CD4-positive, alpha-beta T cell treated with Interferon gamma for 1 hour (primary cell): ENCODE data around the gene ADARB1.

Source experiments
- DNase-seq: peaks from one replicate; pipeline ENCODE4 v3.0.0-alpha.2; 2020

ADARB1 gene

DNA sequence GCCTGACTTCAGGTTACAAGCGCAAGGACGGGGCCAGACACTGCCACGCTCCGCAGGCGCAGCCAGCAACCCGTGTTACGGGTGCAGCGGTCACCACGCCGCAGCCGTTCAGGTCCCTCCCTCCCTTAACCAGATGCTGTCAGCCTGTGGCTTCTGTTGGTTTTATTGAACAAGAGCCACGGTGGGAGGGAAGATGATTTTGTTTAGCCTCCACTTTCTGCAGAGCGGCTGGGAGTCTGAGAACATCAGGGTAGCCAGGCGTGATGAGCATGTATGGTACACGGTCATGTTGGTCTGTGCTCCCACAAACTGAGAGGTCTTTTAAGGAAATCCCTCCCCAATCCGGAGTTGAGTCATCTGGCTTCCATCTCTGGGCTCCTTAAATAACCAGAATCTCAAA, 18.5 kb upstream of the ADARB1 start:
- no peak for DNase-seq

GRCh38 chr21:45056296-45056904, 18.0 kb upstream of the ADARB1 start:
- no peak for DNase-seq

DNA sequence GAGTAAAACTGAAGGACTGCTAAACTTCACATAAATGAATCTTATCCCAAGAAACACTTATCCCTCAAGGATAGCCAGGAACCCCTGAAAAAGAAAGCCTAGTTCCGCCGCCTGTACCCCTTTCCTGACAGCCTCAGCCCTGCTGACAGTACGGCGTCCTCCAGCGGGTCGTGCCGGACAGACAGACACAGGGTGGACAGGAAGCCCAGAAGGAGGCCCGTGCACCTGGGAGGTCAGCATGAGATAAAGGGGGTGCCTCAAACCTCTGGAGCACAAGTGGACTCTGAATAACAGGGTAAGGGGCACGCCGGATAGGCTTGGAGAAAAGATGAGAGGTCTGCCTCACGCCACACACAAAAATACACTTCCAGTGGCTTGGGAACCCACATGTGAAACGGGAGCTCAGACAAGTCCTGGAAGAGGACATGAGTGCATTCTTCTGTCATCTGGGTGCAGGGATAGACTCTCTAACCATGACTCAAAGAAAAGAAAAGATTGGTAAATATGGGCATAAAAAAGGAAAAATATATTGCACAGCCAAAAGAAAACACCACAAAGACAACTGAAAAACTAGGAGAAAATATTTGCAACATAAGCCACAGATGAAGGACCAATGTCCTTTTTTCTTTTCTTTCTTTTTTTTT, 17.3 kb upstream of the ADARB1 start:
- DNase-seq, result no peak

DNA sequence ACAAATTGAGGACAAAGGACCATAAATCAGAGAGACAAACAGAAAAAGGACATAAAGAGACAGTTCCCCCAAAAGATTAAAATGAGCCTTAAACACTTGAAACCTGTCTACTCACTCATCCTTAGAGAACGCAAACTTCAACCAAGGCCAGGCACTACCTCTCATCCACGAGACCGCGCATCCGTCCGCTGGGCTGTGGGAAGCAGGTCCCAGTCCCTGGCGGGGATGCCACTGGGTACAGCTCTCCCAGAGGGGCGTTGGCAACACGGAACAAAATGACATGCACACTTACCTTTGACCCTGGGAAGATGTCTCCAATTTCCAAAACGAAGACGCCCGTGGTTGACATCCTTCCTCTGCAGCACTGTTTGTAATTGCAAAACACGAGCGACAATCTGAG, 16.5 kb upstream of the ADARB1 start:
- DNase-seq, result no peak

- DNase-seq, result no peak
These were observed 15.3 kb upstream of the ADARB1 start for GRCh38 chr21:45059121-45059520.

- DNase-seq, result no peak
These were observed 14.3 kb upstream of the ADARB1 start for GRCh38 chr21:45060089-45060488.

GRCh38 chr21:45060675-45061311, 13.6 kb upstream of the ADARB1 start:
- DNase-seq, result no peak

DNA sequence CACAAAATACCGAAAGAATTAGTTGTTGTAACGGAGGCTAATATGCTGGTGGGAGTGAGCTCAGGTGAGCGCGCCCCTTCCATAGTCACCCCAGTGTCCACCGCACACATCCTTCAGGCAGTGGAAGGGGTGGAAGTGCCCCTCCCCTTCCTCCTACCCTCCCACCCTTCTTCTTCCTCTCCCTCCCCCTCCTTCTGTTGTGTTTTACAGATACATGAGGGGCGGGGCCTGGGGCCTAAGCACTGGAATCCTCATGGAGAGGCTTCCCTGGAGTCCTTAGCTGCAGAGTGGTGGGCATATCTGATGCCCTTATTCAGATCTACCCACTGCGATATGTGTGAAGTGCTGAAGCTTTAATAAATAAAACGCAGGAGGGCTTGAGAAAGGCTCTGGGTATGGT, 10.3 kb upstream of the ADARB1 start:
- DNase-seq, result no peak

- DNase-seq, result no peak
These were observed 9.6 kb upstream of the ADARB1 start for GRCh38 chr21:45064618-45065399.

- no peak for DNase-seq
These were observed 6.7 kb upstream of the ADARB1 start for GRCh38 chr21:45067462-45068285.

GRCh38 chr21:45069085-45069484, 5.3 kb upstream of the ADARB1 start:
- DNase-seq, result no peak

GRCh38 chr21:45069711-45070110, 4.7 kb upstream of the ADARB1 start:
- DNase-seq, result no peak

- DNase-seq, result no peak
These were observed 3.1 kb upstream of the ADARB1 start for GRCh38 chr21:45071078-45071873.

- no peak for DNase-seq
These were observed 2.3 kb upstream of the ADARB1 start for GRCh38 chr21:45071874-45072737.

GRCh38 chr21:45072738-45073300, 1.6 kb upstream of the ADARB1 start:
- DNase-seq, result no peak

DNA sequence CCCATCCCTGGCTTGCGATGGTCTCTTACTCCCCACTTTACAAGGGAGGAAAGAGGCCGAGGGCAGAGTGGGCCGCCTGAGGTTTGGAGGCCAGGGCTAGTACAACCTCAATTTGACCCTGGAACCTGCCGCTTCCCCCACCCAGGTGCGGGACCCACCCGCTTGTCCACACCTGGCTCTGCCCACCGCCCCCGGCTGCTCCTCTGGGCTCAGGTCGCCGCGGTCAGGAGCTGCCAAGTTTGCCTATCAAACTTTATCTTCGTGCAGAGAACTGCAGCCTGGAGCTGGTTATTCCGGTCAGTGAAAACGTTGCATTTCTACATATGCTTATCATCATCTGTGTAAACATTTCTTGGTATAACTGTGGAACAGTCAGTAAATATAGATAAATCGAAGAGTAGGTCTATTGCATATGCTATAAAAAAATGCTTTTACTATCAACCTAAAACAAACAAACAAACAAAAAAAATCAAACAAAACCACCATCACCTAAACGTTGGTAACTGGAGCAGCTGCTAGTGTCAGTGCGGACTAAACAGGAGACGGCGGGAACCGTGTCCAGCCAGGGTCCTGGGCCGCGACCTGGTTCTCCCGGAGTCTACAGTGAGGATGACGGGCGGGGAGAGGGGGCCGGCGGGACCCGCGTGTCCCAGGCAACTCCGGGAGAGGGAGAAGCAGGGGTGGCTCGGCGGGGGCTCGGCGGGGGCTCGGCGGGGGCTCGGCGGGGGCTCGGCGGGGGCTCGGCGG, 906 bp upstream of the ADARB1 start:
- DNase-seq, result no peak

- no peak for DNase-seq
These were observed 627 bp downstream of the ADARB1 start for GRCh38 chr21:45074818-45075595.

DNA sequence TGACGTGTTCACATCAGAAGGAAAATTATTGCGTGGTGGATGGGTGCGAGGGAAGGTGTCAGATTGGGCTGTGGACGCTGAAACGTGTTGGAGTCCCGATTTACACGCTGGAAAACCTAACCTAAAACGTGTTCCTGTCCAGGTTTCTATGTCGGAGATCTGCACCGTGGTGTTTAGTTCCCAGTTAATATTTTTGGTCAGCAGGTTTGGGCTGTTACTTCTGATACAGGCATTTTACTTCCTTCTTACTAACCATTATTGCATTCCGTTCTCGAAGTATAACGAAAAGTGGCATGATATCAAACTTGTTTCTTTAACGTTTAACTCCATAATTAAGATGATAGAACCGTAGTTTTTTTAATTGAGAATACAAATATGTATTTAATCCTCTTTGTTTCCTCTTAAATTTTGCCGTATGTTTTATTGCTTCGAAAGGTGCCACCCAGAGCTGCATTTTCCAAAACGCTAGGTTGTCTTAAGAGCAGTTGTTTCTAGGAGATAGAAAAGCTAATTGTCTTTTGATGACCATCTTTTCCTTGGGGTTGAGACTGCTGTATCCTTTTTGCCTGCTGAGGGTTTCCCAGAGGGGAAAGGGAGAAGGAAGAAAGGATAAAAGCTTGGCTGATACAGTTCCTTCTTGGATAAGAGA, 1.3 kb downstream of the ADARB1 start:
- no peak for DNase-seq
